A673 (cell line): ENCODE results near the gene HMGCLL1. TPM values are rescaled to one million over a fixed set of nuclear protein-coding genes. Genes with fewer than 3 reads are reported as not detected.

ENCODE experiments used
- BruUV-seq: library from RNA; stranded (reverse); fragments of 400-500 nt; replicated peaks from 2 replicates; lab custom pipeline; 2021; lab: Mats Ljungman, UMichigan
- CTCF ChIA-PET: fragments of 300-600 bp; sonication (Branson Sonifier 250); formaldehyde crosslinking; loops from one replicate; lab custom pipeline; 2022; ENCODE audit warnings: antibody characterized with exemption; lab: Charles Lee
- POLR2A ChIA-PET: fragments of 300-600 bp; sonication (Branson Sonifier 250); formaldehyde crosslinking; loops from one replicate; lab custom pipeline; 2022; ENCODE audit warnings: antibody characterized with exemption; ENCODE audit not compliant: low non-redundant PET; lab: Charles Lee
- DNase-seq: peaks from one replicate; pipeline ENCODE4 v3.0.0-alpha.2; 2015; ENCODE audit warnings: low spot score
- H3K27ac ChIP-seq: fragments of 200-600 bp; sonication (generic); 2 replicates; pipeline ENCODE4 v1.5.1; 2016; ENCODE audit warnings: mixed run types, low read depth, mild to moderate bottlenecking, mixed read lengths, antibody characterized with exemption, low read length; ENCODE audit not compliant: poor library complexity, severe bottlenecking
- H3K27me3 ChIP-seq: fragments of 200-600 bp; sonication (generic); replicated peaks from 2 replicates; pipeline ENCODE4 v1.6.1; 2017; ENCODE audit warnings: mixed run types, low read depth, mild to moderate bottlenecking, mixed read lengths, antibody characterized with exemption, low read length; ENCODE audit not compliant: insufficient read depth, poor library complexity
- H3K36me3 ChIP-seq: fragments of 200-600 bp; sonication (generic); 2 replicates; pipeline ENCODE4 v1.6.1; 2016; ENCODE audit warnings: mixed run types, mild to moderate bottlenecking, mixed read lengths, antibody characterized with exemption, low read length; ENCODE audit not compliant: insufficient read depth, poor library complexity, severe bottlenecking
- H3K4me1 ChIP-seq: fragments of 200-600 bp; sonication (generic); 2 replicates; pipeline ENCODE4 v1.6.1; 2017; ENCODE audit warnings: mixed run types, mild to moderate bottlenecking, mixed read lengths, antibody characterized with exemption, low read length; ENCODE audit not compliant: insufficient read depth, poor library complexity, severe bottlenecking
- H3K4me3 ChIP-seq: fragments of 200-600 bp; sonication (generic); 2 replicates; pipeline ENCODE4 v1.5.1; 2016; ENCODE audit warnings: low read depth, mixed run types, mild to moderate bottlenecking, mixed read lengths, low read length; ENCODE audit not compliant: poor library complexity, severe bottlenecking
- H3K9me3 ChIP-seq: fragments of 200-600 bp; sonication (generic); 2 replicates; pipeline ENCODE4 v1.6.1; 2016; ENCODE audit warnings: mixed run types, low read depth, mild to moderate bottlenecking, mixed read lengths, antibody characterized with exemption, low read length; ENCODE audit not compliant: poor library complexity, severe bottlenecking
- CTCF ChIP-seq: fragments of 300-800, 200-600 bp; sonication (generic); conservative IDR thresholded peaks from 2 replicates; pipeline ENCODE4 v1.5.1; 2017; ENCODE audit warnings: low read depth, mild to moderate bottlenecking, antibody characterized with exemption, low read length, moderate library complexity, mixed read lengths
- EZH2 ChIP-seq: fragments of 200-600 bp; sonication (generic); IDR thresholded peaks from 2 replicates; pipeline ENCODE4 v1.6.1; 2017; ENCODE audit warnings: borderline replicate concordance, low read depth, mild to moderate bottlenecking, mixed read lengths, antibody characterized with exemption, low read length; ENCODE audit not compliant: poor library complexity, severe bottlenecking
- intact Hi-C: fragments of 100-400 bp; cut with micrococcal nuclease; formaldehyde crosslinking; loops from one replicate; pipeline ENCODE4 v1.10.0; 2022; ENCODE audit not compliant: unreplicated experiment
- total RNA-seq: library from RNA; stranded (reverse); gene quantifications from 2 replicates; pipeline ENCODE4 v1.2.3, GENCODE V29; 2021

HMGCLL1 gene
- total RNA-seq, 1 experiment from 2014 or later = not detected

- no peaks in the 10 kb centered on the region for H3K4me1 ChIP-seq
- no peaks in the 10 kb centered on the region for H3K9me3 ChIP-seq
- POLR2A ChIA-PET = no interaction called here
- CTCF ChIA-PET = no interaction called here
- no peak overlapping the region for H3K27ac ChIP-seq
- intact Hi-C loops = no loop called here
- H3K36me3 ChIP-seq = no peaks in the 10 kb centered on the region
- no TSS peak for BruUV-seq
- DNase-seq = no peak
- H3K27me3 ChIP-seq = no peaks in the 10 kb centered on the region
- TF ChIP-seq CTCF = no peak
- TF ChIP-seq EZH2 = no peak
- H3K4me3 ChIP-seq = no peak overlapping the region
Measured at GRCh38 chr6:55594442-55594841, 15.4 kb upstream of the HMGCLL1 start.

GRCh38 chr6:55584654-55585354, 5.8 kb upstream of the HMGCLL1 start:
- intact Hi-C loops = no loop called here
- no peaks in the 10 kb centered on the region for H3K36me3 ChIP-seq
- DNase-seq = no peak
- no peak for TF ChIP-seq CTCF
- no peak for TF ChIP-seq EZH2
- H3K4me1 ChIP-seq = no peaks in the 10 kb centered on the region
- ChIA-PET POLR2A (no interaction called here), CTCF (no interaction called here)
- BruUV-seq = no TSS peak
- no peak overlapping the region for H3K4me3 ChIP-seq
- H3K27ac ChIP-seq = no peak overlapping the region
- H3K9me3 ChIP-seq = no peaks in the 10 kb centered on the region
- no peaks in the 10 kb centered on the region for H3K27me3 ChIP-seq

- Histone ChIP-seq H3K4me3 (no peak overlapping the region), H3K27ac (no peak overlapping the region), H3K27me3 (peaks cover 18% of the 10 kb centered on the region), H3K9me3 (peaks cover 4% of the 10 kb centered on the region), H3K36me3 (no peaks in the 10 kb centered on the region), H3K4me1 (peaks cover 5% of the 10 kb centered on the region)
- TF ChIP-seq CTCF = no peak
- no peak for TF ChIP-seq EZH2
- POLR2A ChIA-PET = no interaction called here
- BruUV-seq = no TSS peak
- intact Hi-C loops = no loop called here
- CTCF ChIA-PET = no interaction called here
- no peak for DNase-seq
Measured at GRCh38 chr6:55576811-55577210, 2.2 kb downstream of the HMGCLL1 start.
